ENCODE measurements around the gene COPB1.

Gene COPB1

GRCh38 chr11:14519917-14520746 is 20.5 kb upstream of the COPB1 start, which contains the start of gene PSMA1:
TSS of gene PSMA1 (minus strand) at chr11:14520386. CDS start at chr11:14520299, 87 bp downstream.
- H3K4me3 ChIP-seq = peak within 1 kb of the TSS; percentile 61 to 95 (median 77)
- peak within 1 kb of the TSS; percentile 40 to 97 (median 94) for H3K27ac ChIP-seq

GRCh38 chr11:14519597-14519916 is 19.9 kb upstream of the COPB1 start:
- Histone ChIP-seq H3K4me3 (peak overlapping the region; percentile 61 to 95 (median 77)), H3K27ac (peak overlapping the region; percentile 40 to 97 (median 94))

GRCh38 chr11:14518820-14519219 is 19.2 kb upstream of the COPB1 start:
- Histone ChIP-seq H3K27ac (peak overlapping the region in 15 of 21 experiments; percentile 88 to 97 (median 95)), H3K4me3 (peak overlapping the region in 6 of 7 experiments; percentile 61 to 95 (median 77))

- Histone ChIP-seq H3K27ac (no peak overlapping the region), H3K4me3 (no peak overlapping the region)
These were observed 14.2 kb upstream of the COPB1 start for GRCh38 chr11:14513800-14514199.

GRCh38 chr11:14506532-14506931 is 6.9 kb upstream of the COPB1 start:
- Histone ChIP-seq H3K27ac (no peak overlapping the region), H3K4me3 (no peak overlapping the region)

- no peak overlapping the region for H3K27ac ChIP-seq
- H3K4me3 ChIP-seq = no peak overlapping the region
These were observed 3.4 kb upstream of the COPB1 start for GRCh38 chr11:14503023-14503422.

GRCh38 chr11:14502039-14502438 is 2.4 kb upstream of the COPB1 start:
- Histone ChIP-seq H3K4me3 (no peak overlapping the region), H3K27ac (no peak overlapping the region)

GRCh38 chr11:14500181-14500651 is 605 bp upstream of the COPB1 start:
- H3K4me3 ChIP-seq = peak overlapping the region; percentile 65 to 92 (median 78)
- H3K27ac ChIP-seq = peak overlapping the region in 20 of 21 experiments; percentile 80 to 97 (median 94)

- Histone ChIP-seq H3K4me3 (peak overlapping the region; percentile 65 to 92 (median 78)), H3K27ac (peak overlapping the region; percentile 80 to 97 (median 95))
These were observed 442 bp downstream of the COPB1 start for GRCh38 chr11:14499178-14499559.

GRCh38 chr11:14480716-14481115 is 18.9 kb downstream of the COPB1 start:
- Histone ChIP-seq H3K27ac (no peak overlapping the region), H3K4me3 (no peak overlapping the region)

GRCh38 chr11:14471127-14471526 is 28.5 kb downstream of the COPB1 start:
- Histone ChIP-seq H3K27ac (no peak overlapping the region), H3K4me3 (no peak overlapping the region)

- Histone ChIP-seq H3K4me3 (no peak overlapping the region), H3K27ac (no peak overlapping the region)
These were observed 36.0 kb downstream of the COPB1 start for GRCh38 chr11:14463623-14464022.

- H3K4me3 ChIP-seq = no peak overlapping the region
- H3K27ac ChIP-seq = no peak overlapping the region
These were observed 39.5 kb downstream of the COPB1 start for GRCh38 chr11:14460147-14460546.

GRCh38 chr11:14458377-14458776 is 41.2 kb downstream of the COPB1 start:
- no peak overlapping the region for H3K27ac ChIP-seq
- no peak overlapping the region for H3K4me3 ChIP-seq

GRCh38 chr11:14455648-14456430 is 43.8 kb downstream of the COPB1 start:
- Histone ChIP-seq H3K27ac (no peak overlapping the region), H3K4me3 (no peak overlapping the region)

GRCh38 chr11:14454861-14455632 is 44.6 kb downstream of the COPB1 start:
- no peak overlapping the region for H3K27ac ChIP-seq

GRCh38 chr11:14451825-14452224 is 47.8 kb downstream of the COPB1 start:
- Histone ChIP-seq H3K4me3 (no peak overlapping the region), H3K27ac (no peak overlapping the region)

More at GRCh38 chr11:14454861-14455632, 44.6 kb downstream of the COPB1 start:
- no peak overlapping the region for H3K4me3 ChIP-seq

- H3K4me3 ChIP-seq = no peak overlapping the region
- H3K27ac ChIP-seq = no peak overlapping the region
These were observed 50.3 kb downstream of the COPB1 start for GRCh38 chr11:14449302-14449714.

- H3K4me3 ChIP-seq = no peak overlapping the region
- no peak overlapping the region for H3K27ac ChIP-seq
These were observed 51.4 kb downstream of the COPB1 start for GRCh38 chr11:14448240-14448639.

GRCh38 chr11:14446701-14447169 is 52.9 kb downstream of the COPB1 start:
- Histone ChIP-seq H3K4me3 (no peak overlapping the region), H3K27ac (peak overlapping the region in 1 of 21 experiments; percentile 68)

Data from skin epidermis (tissue), 12 donors.